HepG2 (cell line): ENCODE results near the gene SLC2A6. TPM values are rescaled to one million over a fixed set of nuclear protein-coding genes. Genes with fewer than 3 reads are reported as not detected.

ENCODE experiments used
- ATAC-seq: fragments of 200-7000 bp; cut with Tn5 transposase; 3 replicates; pipeline ENCODE4 v1.9.1; 2020; ENCODE audit warnings: mild to moderate bottlenecking, moderate library complexity
- BruUV-seq: library from RNA; stranded (reverse); fragments of 400-500 nt; replicated peaks from 2 replicates; lab custom pipeline; 2021; lab: Mats Ljungman, UMichigan
- CTCF ChIA-PET: fragments of 300-600 bp; formaldehyde crosslinking; extraction: SDS; loops from one replicate; lab custom pipeline; 2021; ENCODE audit warnings: low total read pairs, inconsistent platforms, low intra/inter-chr PET ratio; lab: Yijun Ruan, JAX
- POLR2A ChIA-PET: fragments of 350-600 bp; sonication (Branson Sonifier 250); formaldehyde crosslinking; loops from one replicate; lab custom pipeline; 2020; ENCODE audit warnings: antibody characterized with exemption, inconsistent platforms; lab: Yijun Ruan, JAX
- DNase-seq: peaks from one replicate; pipeline ENCODE4 v3.0.0-alpha.2; 2015; ENCODE audit warnings: low spot score
- FAIRE-seq: peaks from 3 replicates; lab custom pipeline; 2011; peaks lifted over from hg19 to GRCh38; lab: Jason Lieb, UNC
- H2AFZ ChIP-seq: one replicate; pipeline ENCODE4 v1.6.1; 2011; ENCODE audit warnings: low read length, inconsistent platforms
- H3K27ac ChIP-seq: fragments of 300-600 bp; 3 replicates; pipeline ENCODE4 v1.8.0; 2011; ENCODE audit warnings: mixed run types, mild to moderate bottlenecking, mixed read lengths, low read length, inconsistent platforms; ENCODE audit not compliant: insufficient read depth; ENCODE audit errors: extremely low read length
- H3K27me3 ChIP-seq, 2 experiments: fragments of 200-600 bp in 1 of 2; 2 replicates in 1 of 2; 3 replicates in 1 of 2; pipeline versions ENCODE4 v1.6.0 to v1.8.0; 2011; ENCODE audit warnings: low read length in 2 of 2, mild to moderate bottlenecking in 2 of 2, moderate library complexity in 2 of 2, inconsistent platforms in 1 of 2; ENCODE audit not compliant: insufficient read depth in 2 of 2, control insufficient read depth in 1 of 2
- H3K36me3 ChIP-seq, 2 experiments: fragments of 200-600 bp in 1 of 2; replicated peaks in 1 of 2; 2 replicates in 1 of 2; 3 replicates in 1 of 2; pipeline versions ENCODE4 v1.5.1 to v1.8.0; 2011; ENCODE audit warnings: low read length in 2 of 2, inconsistent platforms in 1 of 2; ENCODE audit not compliant: insufficient read depth in 2 of 2, control insufficient read depth in 1 of 2
- H3K4me1 ChIP-seq: 2 replicates; pipeline ENCODE4 v1.5.1; 2012; ENCODE audit warnings: low read length, inconsistent platforms; ENCODE audit not compliant: insufficient read depth
- H3K4me2 ChIP-seq: 2 replicates; pipeline ENCODE4 v1.6.0; 2011; ENCODE audit warnings: low read depth, low read length, inconsistent platforms
- H3K4me3 ChIP-seq, 3 experiments: fragments of 200-600 bp in 1 of 3; sonication (generic), shearing (Covaris generic) in 1 of 3; replicated peaks in 1 of 3; 2 replicates each; pipeline ENCODE4 v1.5.1; 2011 to 2016; ENCODE audit warnings: low read length in 3 of 3, inconsistent platforms in 2 of 3, low read depth in 2 of 3, mild to moderate bottlenecking in 2 of 3, control low read depth in 1 of 3, mixed read lengths in 1 of 3; ENCODE audit not compliant: insufficient read depth in 1 of 3
- H3K79me2 ChIP-seq: one replicate; pipeline ENCODE4 v1.6.1; 2011; ENCODE audit warnings: low read length, inconsistent platforms; ENCODE audit not compliant: insufficient read depth
- H3K9ac ChIP-seq: 2 replicates; pipeline ENCODE4 v1.6.0; 2011; ENCODE audit warnings: mild to moderate bottlenecking, low read depth, low read length, inconsistent platforms; ENCODE audit not compliant: insufficient read depth
- H3K9me3 ChIP-seq: 2 replicates; pipeline ENCODE4 v1.5.1; 2012; ENCODE audit warnings: mild to moderate bottlenecking, low read length
- H4K20me1 ChIP-seq: 2 replicates; pipeline ENCODE4 v1.6.0; 2011; ENCODE audit warnings: inconsistent platforms, mild to moderate bottlenecking, low read length, moderate library complexity; ENCODE audit not compliant: insufficient read depth
- ERF ChIP-seq: IDR thresholded peaks from 2 replicates; pipeline ENCODE4 v1.6.1; 2018; ENCODE audit warnings: missing biosample characterization, missing genetic modification reagents
- HNRNPL ChIP-seq: fragments of 200-400 bp; formaldehyde crosslinking; IDR thresholded peaks from 2 replicates; pipeline ENCODE4 v1.6.1; 2017; ENCODE audit warnings: mild to moderate bottlenecking, low read depth, low read length
- IRF2 ChIP-seq: IDR thresholded peaks from 2 replicates; pipeline ENCODE4 v1.6.1; 2018; ENCODE audit warnings: missing genetic modification reagents, missing compliant biosample characterization
- RFX1 ChIP-seq: fragments of 450-650 bp; IDR thresholded peaks from 2 replicates; pipeline ENCODE4 v1.6.1; 2017
- SMAD1 ChIP-seq: sonication (generic); formaldehyde crosslinking; IDR thresholded peaks from 2 replicates; pipeline ENCODE4 v1.4.0; 2020; ENCODE audit warnings: missing genetic modification reagents, low read depth, mild to moderate bottlenecking, borderline replicate concordance
- SNAPC2 ChIP-seq: sonication (generic); formaldehyde crosslinking; IDR thresholded peaks from 2 replicates; pipeline ENCODE4 v1.8.1; 2022; ENCODE audit warnings: mild to moderate bottlenecking, missing genetic modification reagents
- STAG1 ChIP-seq: sonication (generic); formaldehyde crosslinking; IDR thresholded peaks from 2 replicates; pipeline ENCODE4 v1.4.0; 2020; ENCODE audit warnings: missing genetic modification reagents
- ZNF24 ChIP-seq: fragments of 450-650 bp; IDR thresholded peaks from 2 replicates; pipeline ENCODE4 v1.6.1; 2017; ENCODE audit warnings: antibody characterized with exemption, mild to moderate bottlenecking
- ZNF3 ChIP-seq: IDR thresholded peaks from 2 replicates; pipeline ENCODE4 v1.7.0; 2017; ENCODE audit warnings: inconsistent platforms
- ZNF343 ChIP-seq: sonication (generic); formaldehyde crosslinking; IDR thresholded peaks from 2 replicates; pipeline ENCODE4 v1.4.0; 2020; ENCODE audit warnings: mild to moderate bottlenecking, missing genetic modification reagents
- ZNF383 ChIP-seq: sonication (generic); formaldehyde crosslinking; IDR thresholded peaks from 2 replicates; pipeline ENCODE4 v1.4.0; 2020; ENCODE audit warnings: missing genetic modification reagents, mild to moderate bottlenecking, borderline replicate concordance
- ZNF572 ChIP-seq: sonication (generic); formaldehyde crosslinking; IDR thresholded peaks from 2 replicates; pipeline ENCODE4 v1.5.1; 2020; ENCODE audit warnings: mild to moderate bottlenecking, missing genetic modification reagents
- ZNF891 ChIP-seq: sonication (generic); formaldehyde crosslinking; IDR thresholded peaks from 2 replicates; pipeline ENCODE4 v1.5.0; 2020; ENCODE audit warnings: mild to moderate bottlenecking, missing genetic modification reagents
- WGBS: methylation state at CpG from one replicate; pipeline ENCODE4 v1.1.6; 2017; ENCODE audit warnings: low lambda C conversion rate; 5-methylcytosine and 5-hydroxymethylcytosine counted together
- in situ Hi-C: cut with HindIII; loops from 2 replicates; pipeline ENCODE4 v1.10.0; 2017; ENCODE audit warnings: low pct_unique_long_range_greater_than_20kb; ENCODE audit not compliant: extremely low pct_ligation_motif_present
- intact Hi-C: fragments of 100-400 bp; cut with micrococcal nuclease; formaldehyde crosslinking; loops from one replicate; pipeline ENCODE4 v1.10.0; 2022; ENCODE audit not compliant: unreplicated experiment
- polyA plus RNA-seq, 8 experiments: library from polyadenylated mRNA; depleted of rRNA in 3 of 8; stranded (reverse) in 7 of 8; unstranded in 1 of 8; fragments of >200 nt; fragmentation: Illumina TruSeq in 4 of 8; extraction: Trizol in 4 of 8; gene quantifications; 2 replicates each; pipeline versions ENCODE4 v1.2.1 to v1.2.3, GENCODE V29; 2011 to 2016; ENCODE audit warnings: low read depth in 4 of 8, missing spikeins in 1 of 8, mixed read lengths in 1 of 8; ENCODE audit not compliant: insufficient read depth in 1 of 8
- total RNA-seq, 5 experiments: library from RNA; depleted of rRNA; stranded (reverse); fragments of >200 nt; fragmentation: Illumina TruSeq; extraction: Trizol; gene quantifications; 2 replicates each; pipeline ENCODE4 v1.2.3, GENCODE V29; 2016; ENCODE audit warnings: low read depth in 1 of 5
- TF ChIP-seq, protein P1 (sequence below): IDR thresholded peaks from 2 replicates; pipeline ENCODE4 v1.6.1; 2016
- TF ChIP-seq, protein P2 (sequence below): sonication (generic); formaldehyde crosslinking; IDR thresholded peaks from 2 replicates; pipeline ENCODE4 v1.5.0; 2020; ENCODE audit warnings: missing genetic modification reagents
- TF ChIP-seq, protein P3 (sequence below): sonication (generic); formaldehyde crosslinking; IDR thresholded peaks from 2 replicates; pipeline ENCODE4 v1.4.0; 2020; ENCODE audit warnings: missing genetic modification reagents, mild to moderate bottlenecking, borderline replicate concordance
- TF ChIP-seq, protein P4 (sequence below): sonication (generic); formaldehyde crosslinking; IDR thresholded peaks from 2 replicates; pipeline ENCODE4 v1.5.0; 2020; ENCODE audit warnings: mild to moderate bottlenecking, missing genetic modification reagents

Gene SLC2A6
- total and polyA plus RNA-seq, 2 of the 13 experiments (the other 11 are each of a cell fraction or from before 2014, with no cell fraction given), result 4.1 to 15.0 TPM

DNA sequence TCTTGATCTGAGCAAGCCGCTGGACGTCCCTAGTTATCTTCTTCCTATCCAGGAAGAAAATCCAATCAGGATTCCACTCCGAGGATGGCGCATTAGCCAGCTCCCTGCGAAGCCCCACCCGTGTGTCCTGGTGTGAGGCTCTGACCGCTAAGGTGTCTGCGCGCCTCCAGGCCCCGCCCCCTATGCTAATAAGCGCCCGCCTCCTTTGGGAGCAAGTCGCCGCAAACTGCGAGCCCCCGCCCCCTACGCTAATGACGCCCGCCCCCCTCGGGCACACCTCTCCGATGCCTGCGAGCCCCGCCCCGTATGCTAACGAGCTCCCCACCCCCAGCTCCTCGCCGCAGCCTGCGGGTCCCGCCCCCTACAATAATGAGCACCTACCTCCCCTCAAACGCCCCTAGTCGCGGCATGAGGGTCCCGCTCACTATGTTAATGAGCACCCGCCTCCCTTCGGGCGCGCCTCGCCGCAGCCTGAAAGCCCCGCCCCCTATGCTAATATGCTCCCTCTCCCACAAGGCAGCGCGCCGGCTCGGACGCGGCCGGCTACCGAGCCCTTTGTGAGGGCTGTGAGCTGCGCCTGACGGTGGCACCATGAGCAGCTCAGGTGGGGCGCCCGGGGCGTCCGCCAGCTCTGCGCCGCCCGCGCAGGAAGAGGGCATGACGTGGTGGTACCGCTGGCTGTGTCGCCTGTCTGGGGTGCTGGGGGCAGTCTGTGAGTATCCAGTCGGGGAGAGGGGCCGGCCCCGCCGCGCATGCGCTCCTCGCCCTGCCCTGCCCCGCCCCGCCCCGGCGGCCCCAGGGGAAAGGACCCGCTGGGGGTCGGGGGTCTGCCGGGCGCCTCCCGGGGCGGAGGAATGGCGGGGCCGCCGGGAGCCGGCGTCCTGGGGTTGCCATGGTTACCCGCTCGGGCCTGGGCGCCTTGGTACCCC lies 19.2 kb downstream of the SLC2A6 start, which contains the start of gene CACFD1 (continued):
- TF ChIP-seq, protein P1, sequence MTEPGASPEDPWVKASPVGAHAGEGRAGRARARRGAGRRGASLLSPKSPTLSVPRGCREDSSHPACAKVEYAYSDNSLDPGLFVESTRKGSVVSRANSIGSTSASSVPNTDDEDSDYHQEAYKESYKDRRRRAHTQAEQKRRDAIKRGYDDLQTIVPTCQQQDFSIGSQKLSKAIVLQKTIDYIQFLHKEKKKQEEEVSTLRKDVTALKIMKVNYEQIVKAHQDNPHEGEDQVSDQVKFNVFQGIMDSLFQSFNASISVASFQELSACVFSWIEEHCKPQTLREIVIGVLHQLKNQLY (CRISPR knock-in tag), result 0 out of 2 replicates have a peak, but pooled peaks have one; percentile 39
- peak; percentile 75 for TF ChIP-seq RFX1
- TF ChIP-seq HNRNPL, result no peak
- no peak for TF ChIP-seq ZNF24
- TF ChIP-seq, protein P2, sequence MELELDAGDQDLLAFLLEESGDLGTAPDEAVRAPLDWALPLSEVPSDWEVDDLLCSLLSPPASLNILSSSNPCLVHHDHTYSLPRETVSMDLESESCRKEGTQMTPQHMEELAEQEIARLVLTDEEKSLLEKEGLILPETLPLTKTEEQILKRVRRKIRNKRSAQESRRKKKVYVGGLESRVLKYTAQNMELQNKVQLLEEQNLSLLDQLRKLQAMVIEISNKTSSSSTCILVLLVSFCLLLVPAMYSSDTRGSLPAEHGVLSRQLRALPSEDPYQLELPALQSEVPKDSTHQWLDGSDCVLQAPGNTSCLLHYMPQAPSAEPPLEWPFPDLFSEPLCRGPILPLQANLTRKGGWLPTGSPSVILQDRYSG (CRISPR knock-in tag), result 0 out of 2 replicates have a peak, but pooled peaks have one; percentile 28
- no peak for TF ChIP-seq SMAD1 (CRISPR knock-in tag)
- TF ChIP-seq ZNF343 (CRISPR knock-in tag), result no peak
- 0 out of 2 replicates have a peak, but pooled peaks have one; percentile 12 for TF ChIP-seq ERF

DNA sequence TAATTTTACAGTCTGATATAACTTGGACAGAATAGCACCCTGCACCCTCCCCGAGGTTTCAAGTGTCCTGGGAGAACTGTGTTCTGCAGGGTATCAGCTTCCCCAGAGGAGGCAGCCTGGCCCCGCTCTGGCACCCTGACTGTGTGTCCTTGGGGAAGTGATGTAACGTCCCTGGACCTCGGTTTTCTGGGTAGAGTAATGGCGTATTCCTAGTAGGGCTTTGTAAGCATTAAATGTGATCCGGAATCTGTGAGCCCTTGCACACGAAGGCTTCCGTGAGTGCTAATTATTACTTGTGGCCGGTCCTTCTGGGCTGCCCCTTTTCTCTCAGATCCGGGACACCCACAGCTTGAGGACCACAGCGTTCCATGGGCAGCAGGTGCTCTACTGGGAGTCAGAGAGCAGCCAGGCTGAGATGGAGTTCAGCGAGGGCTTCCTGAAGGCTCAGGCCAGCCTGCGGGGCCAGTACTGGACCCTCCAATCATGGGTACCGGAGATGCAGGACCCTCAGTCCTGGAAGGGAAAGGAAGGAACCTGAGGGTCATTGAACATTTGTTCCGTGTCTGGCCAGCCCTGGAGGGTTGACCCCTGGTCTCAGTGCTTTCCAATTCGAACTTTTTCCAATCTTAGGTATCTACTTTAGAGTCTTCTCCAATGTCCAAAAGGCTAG lies 20.1 kb downstream of the SLC2A6 start:
- H2AFZ ChIP-seq, result no peak overlapping the region
- BruUV-seq, result no TSS peak
- POLR2A ChIA-PET, result interaction anchor here (0.7 to 3.2 kb wide), 30 partner anchors 9 to 428 kb away, joined by 3 to 50 read pairs (median 5); partner anchors contain the start of genes ADAMTS13, GTF3C5, MED22 and REXO4
- intact Hi-C loops (no loop called here), in situ Hi-C loops (no loop called here)
- peak overlapping the region; percentile 1 for H3K27ac ChIP-seq
- DNase-seq (peak; percentile 41), FAIRE-seq (peak; percentile 47), ATAC-seq (0 out of 3 replicates have a peak, but pooled peaks have one; percentile 3)
- H3K27me3 ChIP-seq, result no peaks in the 10 kb centered on the region; a peak in 1 of 5 replicates
- peaks cover 14% of the 10 kb centered on the region for H3K79me2 ChIP-seq
- peaks cover 4 to 5% of the 10 kb centered on the region in 2 experiments; a peak in 2 of 5 replicates for H3K36me3 ChIP-seq
- no peaks in the 10 kb centered on the region for H3K9me3 ChIP-seq
- H3K4me1 ChIP-seq, result peaks cover 52% of the 10 kb centered on the region
- peak overlapping the region; percentile 30; the same call in 1 of the 2 replicates for H3K9ac ChIP-seq
- H4K20me1 ChIP-seq, result no peaks in the 10 kb centered on the region; the same call in 1 of the 2 replicates
- 45% methylated on average over 11 of the region's 16 CpGs for WGBS
- H3K4me3 ChIP-seq, result peak overlapping the region; percentile 51 to 89 (median 54)
- CTCF ChIA-PET, result no interaction called here
- H3K4me2 ChIP-seq, result peak overlapping the region; percentile 84
- TF ChIP-seq SNAPC2 (0 out of 2 replicates have a peak, but pooled peaks have one; percentile 60), ZNF3 (CRISPR knock-in tag) (no peak), IRF2 (CRISPR knock-in tag) (peak; percentile 21; the same call in 1 of the 2 replicates), ZNF383 (CRISPR knock-in tag) (no peak), STAG1 (CRISPR knock-in tag) (peak; percentile 31), ZNF891 (CRISPR knock-in tag) (no peak), ZNF572 (CRISPR knock-in tag) (peak; percentile 91; the same call in 1 of the 2 replicates)
- TF ChIP-seq, protein P3, sequence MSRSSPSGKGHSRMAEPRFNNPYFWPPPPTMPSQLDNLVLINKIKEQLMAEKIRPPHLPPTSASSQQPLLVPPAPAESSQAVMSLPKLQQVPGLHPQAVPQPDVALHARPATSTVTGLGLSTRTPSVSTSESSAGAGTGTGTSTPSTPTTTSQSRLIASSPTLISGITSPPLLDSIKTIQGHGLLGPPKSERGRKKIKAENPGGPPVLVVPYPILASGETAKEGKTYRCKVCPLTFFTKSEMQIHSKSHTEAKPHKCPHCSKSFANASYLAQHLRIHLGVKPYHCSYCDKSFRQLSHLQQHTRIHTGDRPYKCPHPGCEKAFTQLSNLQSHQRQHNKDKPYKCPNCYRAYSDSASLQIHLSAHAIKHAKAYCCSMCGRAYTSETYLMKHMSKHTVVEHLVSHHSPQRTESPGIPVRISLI (CRISPR knock-in tag), result no peak
- TF ChIP-seq, protein P4, sequence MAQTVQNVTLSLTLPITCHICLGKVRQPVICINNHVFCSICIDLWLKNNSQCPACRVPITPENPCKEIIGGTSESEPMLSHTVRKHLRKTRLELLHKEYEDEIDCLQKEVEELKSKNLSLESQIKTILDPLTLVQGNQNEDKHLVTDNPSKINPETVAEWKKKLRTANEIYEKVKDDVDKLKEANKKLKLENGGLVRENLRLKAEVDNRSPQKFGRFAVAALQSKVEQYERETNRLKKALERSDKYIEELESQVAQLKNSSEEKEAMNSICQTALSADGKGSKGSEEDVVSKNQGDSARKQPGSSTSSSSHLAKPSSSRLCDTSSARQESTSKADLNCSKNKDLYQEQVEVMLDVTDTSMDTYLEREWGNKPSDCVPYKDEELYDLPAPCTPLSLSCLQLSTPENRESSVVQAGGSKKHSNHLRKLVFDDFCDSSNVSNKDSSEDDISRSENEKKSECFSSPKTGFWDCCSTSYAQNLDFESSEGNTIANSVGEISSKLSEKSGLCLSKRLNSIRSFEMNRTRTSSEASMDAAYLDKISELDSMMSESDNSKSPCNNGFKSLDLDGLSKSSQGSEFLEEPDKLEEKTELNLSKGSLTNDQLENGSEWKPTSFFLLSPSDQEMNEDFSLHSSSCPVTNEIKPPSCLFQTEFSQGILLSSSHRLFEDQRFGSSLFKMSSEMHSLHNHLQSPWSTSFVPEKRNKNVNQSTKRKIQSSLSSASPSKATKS, result no peak
